HG03521 (cell line): Measurements from ENCODE around the gene NR6A1.
"Not testable (repeated sequence)": the region's sequence is repeated elsewhere in the genome, so short reads cannot be mapped to it uniquely, and the experiment has no call there.

Source experiments
- ATAC-seq: cut with Tn5 transposase; IDR thresholded peaks from one replicate; pipeline ENCODE4 v1.9.1; 2021; ENCODE audit warnings: mild to moderate bottlenecking, moderate library complexity; ENCODE audit not compliant: unreplicated experiment

NR6A1 gene

DNA sequence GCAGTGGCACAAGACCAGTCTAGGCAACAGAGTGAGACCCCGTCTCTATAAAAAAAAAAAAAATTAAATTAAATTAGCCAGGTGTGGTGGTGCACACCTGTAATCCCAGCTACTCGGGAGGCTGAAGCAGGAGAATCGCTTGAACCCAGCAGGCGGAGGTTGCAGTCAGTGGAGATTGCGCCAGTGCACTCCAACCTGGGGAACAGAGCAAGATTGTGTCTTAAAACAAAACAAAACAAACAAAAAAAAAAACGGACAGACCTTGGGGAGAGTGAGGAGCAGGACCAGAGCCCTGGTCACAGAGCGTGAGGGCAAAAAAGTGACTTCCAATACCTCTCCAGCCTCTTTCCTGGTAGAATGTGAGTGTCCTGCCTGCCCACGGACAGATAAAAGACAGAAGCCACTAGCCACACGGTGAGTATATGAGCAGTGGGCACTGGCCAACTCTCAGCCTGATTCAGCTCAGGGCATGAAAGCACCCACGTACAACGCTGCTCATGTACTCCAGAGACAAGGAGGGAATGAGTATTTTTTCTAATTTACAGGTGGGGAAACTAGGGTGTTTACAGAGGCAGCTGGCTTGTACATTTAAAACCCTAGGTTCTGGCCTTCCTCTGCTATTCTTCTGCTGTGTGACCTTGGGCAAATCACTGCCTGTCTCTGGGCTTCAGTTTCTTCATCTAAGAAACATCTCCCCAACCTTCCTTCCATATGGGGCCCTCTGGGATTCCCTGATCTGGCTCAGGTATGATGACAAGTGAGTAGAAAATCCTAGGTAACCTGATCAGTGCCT lies 7.7 kb upstream of the NR6A1 start:
- ATAC-seq: no peak

GRCh38 chr9:124776954-124777648 lies 6.0 kb upstream of the NR6A1 start, which contains the start of gene OLFML2A:
OLFML2A (plus strand) TSS chr9:124777133; CDS start chr9:124777271, 138 bp downstream.
- ATAC-seq: no peak

GRCh38 chr9:124776618-124776953 lies 5.5 kb upstream of the NR6A1 start:
- no peak for ATAC-seq

GRCh38 chr9:124774129-124774978 lies 3.2 kb upstream of the NR6A1 start:
- no peak for ATAC-seq

GRCh38 chr9:124773473-124774128 lies 2.5 kb upstream of the NR6A1 start:
- ATAC-seq: no peak

- ATAC-seq: not testable (repeated sequence)
Measured at GRCh38 chr9:124772877-124773276, 1.8 kb upstream of the NR6A1 start.

DNA sequence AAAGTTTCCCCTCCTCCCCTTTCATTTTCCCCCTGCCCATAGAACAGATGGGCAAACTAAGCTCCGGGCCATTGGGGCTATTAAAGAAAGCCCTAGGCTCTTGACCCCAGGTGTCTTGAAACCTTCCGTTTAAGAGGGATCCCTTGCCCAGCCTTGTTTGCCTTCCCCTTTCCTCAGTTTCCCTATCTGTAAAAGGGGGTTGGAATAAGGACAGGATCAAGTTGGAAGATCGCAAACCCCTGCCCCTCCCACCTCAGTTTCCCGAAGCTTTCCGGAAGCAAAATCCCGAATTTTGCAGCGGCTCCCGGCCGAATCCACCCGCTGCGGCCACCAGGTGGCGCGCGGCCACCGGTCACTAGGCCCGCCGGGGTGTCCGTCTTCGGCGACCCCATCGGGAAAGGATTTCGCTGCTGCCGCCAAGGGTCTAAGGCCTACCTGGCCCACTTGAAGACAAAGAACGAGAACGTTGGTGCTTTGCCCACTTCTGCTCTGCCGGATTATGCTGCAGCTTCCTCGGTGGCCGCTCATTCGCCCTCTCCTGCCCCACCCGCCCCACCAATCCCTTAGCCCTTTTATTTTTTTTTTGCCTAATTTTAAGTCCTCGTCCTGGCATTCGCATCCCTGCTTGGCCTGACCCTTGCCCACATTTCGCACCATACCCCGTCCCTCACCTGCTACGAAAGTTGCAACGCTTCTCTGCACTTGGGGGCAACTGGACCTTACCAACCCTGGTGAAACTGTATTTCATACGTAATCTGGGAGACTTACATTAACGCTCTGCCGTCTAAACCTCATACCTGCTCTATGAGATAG lies 962 bp upstream of the NR6A1 start:
- ATAC-seq: no peak

- no peak for ATAC-seq
Measured at GRCh38 chr9:124770359-124771020, 621 bp downstream of the NR6A1 start.

GRCh38 chr9:124769549-124770358 lies 1.4 kb downstream of the NR6A1 start:
- no peak for ATAC-seq

DNA sequence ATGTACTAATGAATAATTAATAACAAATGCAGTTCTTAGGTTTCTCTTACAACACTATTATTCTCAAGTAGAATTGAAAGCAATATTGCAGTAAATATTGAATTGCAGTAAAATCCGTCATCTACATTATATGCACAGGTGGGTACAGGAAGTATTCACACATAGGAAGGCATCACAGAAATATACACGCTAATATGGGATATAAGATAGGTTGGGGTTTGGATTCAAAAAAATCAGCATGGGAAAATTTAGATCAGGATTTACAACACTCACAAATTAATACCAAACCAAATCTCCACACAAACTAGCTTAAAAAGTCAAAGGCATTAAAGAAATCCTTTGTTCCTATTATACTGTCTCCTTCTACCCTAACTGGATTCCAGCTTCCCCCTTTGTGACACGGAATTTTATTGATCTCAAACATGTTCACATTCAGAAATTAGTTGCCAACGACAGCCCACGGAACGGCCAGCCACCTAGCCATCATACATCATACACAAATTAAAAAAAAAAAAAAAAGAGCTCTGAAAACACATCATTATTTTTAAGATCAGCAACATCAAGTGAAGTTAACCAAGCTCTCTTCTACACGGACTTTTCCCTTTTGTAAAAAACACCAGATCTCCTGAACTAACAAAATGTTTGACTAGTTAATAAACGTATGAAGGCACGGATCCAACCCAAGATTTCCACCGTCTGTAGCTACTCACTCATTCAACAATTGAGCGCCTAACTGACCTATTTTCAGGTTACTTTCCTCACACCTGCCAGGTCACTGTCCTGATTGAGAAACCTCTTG lies 2.2 kb downstream of the NR6A1 start:
- ATAC-seq: no peak

DNA sequence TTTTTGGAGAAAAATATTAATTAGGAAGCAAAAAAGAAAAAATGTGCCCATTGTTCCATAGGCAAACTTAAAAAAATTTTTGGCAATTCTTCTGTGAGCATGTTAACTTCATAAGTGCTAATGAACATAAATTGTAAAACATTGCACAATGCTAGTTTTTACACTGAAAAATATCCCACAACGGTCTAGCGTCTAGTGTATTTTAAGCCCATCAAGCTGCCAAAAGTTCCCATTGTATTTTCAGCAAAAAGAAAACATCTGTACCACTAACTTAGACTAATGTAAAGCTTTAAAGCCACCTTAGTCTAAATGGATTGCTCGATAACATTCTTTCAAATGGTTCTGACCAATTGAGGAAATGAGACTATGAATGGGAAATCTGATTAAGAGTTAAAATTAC lies 2.8 kb downstream of the NR6A1 start:
- ATAC-seq: no peak

GRCh38 chr9:124767821-124768220 lies 3.3 kb downstream of the NR6A1 start:
- no peak for ATAC-seq

- ATAC-seq: no peak
Measured at GRCh38 chr9:124766815-124767554, 4.1 kb downstream of the NR6A1 start.

DNA sequence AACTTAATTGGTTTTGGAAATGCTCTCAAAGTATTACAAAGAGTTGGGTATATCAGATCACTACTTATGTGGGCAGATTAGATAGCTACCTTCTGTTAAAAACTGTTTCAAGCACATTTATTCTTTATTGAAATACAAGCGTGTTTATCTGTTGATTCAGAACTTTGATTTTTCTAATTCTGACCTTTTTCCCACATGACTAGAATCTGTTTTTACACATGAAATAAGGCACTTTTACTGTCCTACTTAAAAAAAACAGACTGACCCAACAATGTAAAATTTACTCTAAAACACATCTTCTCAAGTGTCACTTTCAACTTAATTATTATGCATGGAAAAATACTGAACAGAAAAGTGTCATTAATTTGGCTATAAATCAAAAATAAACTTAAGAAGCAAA lies 4.8 kb downstream of the NR6A1 start:
- ATAC-seq: no peak

DNA sequence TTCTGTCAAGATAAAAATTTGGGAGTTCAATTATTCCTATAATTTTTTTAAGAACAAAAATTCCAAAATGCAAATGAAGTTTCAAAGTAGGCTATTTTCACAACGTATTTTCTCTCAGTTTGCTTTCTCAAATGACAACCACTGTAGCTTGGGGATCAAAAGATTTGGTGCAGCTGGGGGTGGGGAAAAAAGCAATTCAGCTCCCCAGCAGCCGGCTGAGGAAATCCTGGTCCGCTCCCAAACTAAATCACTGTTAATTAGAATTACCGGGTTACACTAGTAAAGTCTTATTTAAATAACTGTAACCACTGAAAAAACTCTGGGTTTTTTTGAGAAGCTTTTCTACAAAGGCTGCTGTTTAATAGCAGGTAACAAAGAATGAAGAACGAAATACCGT lies 5.7 kb downstream of the NR6A1 start:
- no peak for ATAC-seq

GRCh38 chr9:124764774-124765438 lies 6.2 kb downstream of the NR6A1 start:
- no peak for ATAC-seq

DNA sequence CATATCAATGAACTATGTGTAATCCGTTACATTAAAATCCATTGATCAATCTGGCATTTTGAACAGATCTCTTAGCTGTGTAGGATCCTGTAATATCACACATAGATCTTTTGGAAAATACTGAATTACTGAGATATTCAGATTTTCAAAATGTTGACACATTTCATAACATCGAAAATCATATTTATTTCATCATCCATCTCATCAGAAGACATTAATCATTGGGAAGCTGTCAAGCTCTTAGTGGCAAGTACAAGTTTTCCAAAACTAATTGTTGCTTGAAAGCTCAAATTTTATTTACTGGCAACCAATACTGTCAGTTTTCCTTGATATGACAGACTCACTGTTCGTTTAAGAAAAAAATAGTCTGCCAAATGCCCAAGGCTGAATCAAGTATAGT lies 8.5 kb downstream of the NR6A1 start:
- ATAC-seq: no peak
